HG03045 (cell line): ENCODE measurements around the gene MAST3.

Experiments
- ATAC-seq: cut with Tn5 transposase; IDR thresholded peaks from one replicate; pipeline ENCODE4 v1.9.1; 2021; ENCODE audit warnings: mild to moderate bottlenecking, moderate library complexity; ENCODE audit not compliant: unreplicated experiment

MAST3 gene

GRCh38 chr19:18109733-18110608, 12.4 kb downstream of the MAST3 start:
- no peak for ATAC-seq

- no peak for ATAC-seq
These were observed 13.1 kb downstream of the MAST3 start for GRCh38 chr19:18110609-18111232.

GRCh38 chr19:18112989-18113478, 15.5 kb downstream of the MAST3 start:
- ATAC-seq, result no peak

GRCh38 chr19:18113827-18114226, 16.2 kb downstream of the MAST3 start:
- no peak for ATAC-seq

GRCh38 chr19:18114483-18114882, 16.9 kb downstream of the MAST3 start:
- no peak for ATAC-seq

- no peak for ATAC-seq
These were observed 19.8 kb downstream of the MAST3 start for GRCh38 chr19:18117364-18117691.

GRCh38 chr19:18117692-18118378, 20.3 kb downstream of the MAST3 start:
- peak; percentile 83 for ATAC-seq

GRCh38 chr19:18118420-18119012, 20.9 kb downstream of the MAST3 start:
- ATAC-seq, result no peak

- no peak for ATAC-seq
These were observed 21.6 kb downstream of the MAST3 start for GRCh38 chr19:18119013-18119716.

GRCh38 chr19:18119717-18120105, 22.1 kb downstream of the MAST3 start:
- no peak for ATAC-seq

- no peak for ATAC-seq
These were observed 22.5 kb downstream of the MAST3 start for GRCh38 chr19:18120127-18120526.

GRCh38 chr19:18121166-18121565, 23.6 kb downstream of the MAST3 start:
- ATAC-seq, result no peak

GRCh38 chr19:18122424-18122823, 24.8 kb downstream of the MAST3 start:
- ATAC-seq, result no peak

GRCh38 chr19:18122860-18123795, 25.6 kb downstream of the MAST3 start:
- no peak for ATAC-seq

GRCh38 chr19:18123819-18124218, 26.2 kb downstream of the MAST3 start:
- no peak for ATAC-seq

GRCh38 chr19:18126097-18126496, 28.5 kb downstream of the MAST3 start:
- ATAC-seq, result no peak

GRCh38 chr19:18128044-18128443, 30.5 kb downstream of the MAST3 start:
- ATAC-seq, result no peak

- no peak for ATAC-seq
These were observed 31.2 kb downstream of the MAST3 start for GRCh38 chr19:18128805-18129204.

GRCh38 chr19:18130523-18131242, 33.1 kb downstream of the MAST3 start:
- ATAC-seq, result no peak
